GM23248 (cell line): ENCODE measurements around the gene SAG. TPM values are rescaled to one million over a fixed set of nuclear protein-coding genes. Genes with fewer than 3 reads are reported as not detected.

Experiments used
- DNase-seq: peaks from one replicate; pipeline ENCODE4 v3.0.0-alpha.2; 2015
- H2AFZ ChIP-seq: fragments of 200-600 bp; sonication (generic); 2 replicates; pipeline ENCODE4 v1.6.1; 2016; ENCODE audit warnings: antibody characterized with exemption
- H3F3A ChIP-seq: fragments of 200-600 bp; sonication (generic); 2 replicates; pipeline ENCODE4 v1.6.1; 2016; ENCODE audit warnings: mild to moderate bottlenecking, antibody characterized with exemption, mixed run types; ENCODE audit not compliant: insufficient read depth
- H3K27ac ChIP-seq: fragments of 200-600 bp; sonication (generic); 2 replicates; pipeline ENCODE4 v1.5.1; 2016; ENCODE audit warnings: mild to moderate bottlenecking
- H3K27me3 ChIP-seq: fragments of 200-600 bp; sonication (generic); replicated peaks from 2 replicates; pipeline ENCODE4 v1.6.1; 2016; ENCODE audit warnings: mild to moderate bottlenecking; ENCODE audit not compliant: insufficient read depth
- H3K36me3 ChIP-seq: fragments of 200-600 bp; sonication (generic); 2 replicates; pipeline ENCODE4 v1.6.1; 2016; ENCODE audit warnings: low read depth, mild to moderate bottlenecking
- H3K4me1 ChIP-seq: fragments of 200-600 bp; sonication (generic); 2 replicates; pipeline ENCODE4 v1.6.1; 2016; ENCODE audit warnings: mild to moderate bottlenecking; ENCODE audit not compliant: insufficient read depth
- H3K4me2 ChIP-seq: fragments of 200-600 bp; sonication (generic); one replicate; pipeline ENCODE4 v1.6.1; 2016; ENCODE audit warnings: mild to moderate bottlenecking; ENCODE audit not compliant: unreplicated experiment
- H3K4me3 ChIP-seq: fragments of 200-600 bp; sonication (generic); 2 replicates; pipeline ENCODE4 v1.5.1; 2016; ENCODE audit warnings: mild to moderate bottlenecking
- H3K79me2 ChIP-seq: fragments of 200-600 bp; sonication (generic); 2 replicates; pipeline ENCODE4 v1.6.1; 2016; ENCODE audit warnings: mild to moderate bottlenecking; ENCODE audit not compliant: insufficient read depth
- H3K9ac ChIP-seq: fragments of 200-600 bp; sonication (generic); 2 replicates; pipeline ENCODE4 v1.6.1; 2016; ENCODE audit warnings: mild to moderate bottlenecking
- H3K9me2 ChIP-seq: fragments of 200-600 bp; sonication (generic); 2 replicates; pipeline ENCODE4 v1.6.1; 2016; ENCODE audit warnings: mixed run types, mild to moderate bottlenecking, moderate library complexity; ENCODE audit not compliant: insufficient read depth
- H3K9me3 ChIP-seq: fragments of 200-600 bp; sonication (generic); one replicate; pipeline ENCODE4 v1.6.1; 2017; ENCODE audit warnings: low read depth
- H4K20me1 ChIP-seq: fragments of 200-600 bp; sonication (generic); 2 replicates; pipeline ENCODE4 v1.6.0; 2016; ENCODE audit not compliant: insufficient read depth
- EZH2 ChIP-seq: fragments of 200-600 bp; sonication (generic); IDR thresholded peaks from 2 replicates; pipeline ENCODE4 v1.6.1; 2018; ENCODE audit warnings: antibody characterized with exemption, mild to moderate bottlenecking; ENCODE audit not compliant: insufficient read depth, poor library complexity, severe bottlenecking
- EZH2phosphoT487 ChIP-seq: fragments of 200-600 bp; sonication (generic); IDR thresholded peaks from 2 replicates; pipeline ENCODE4 v1.6.1; 2018; ENCODE audit warnings: antibody characterized with exemption, moderate library complexity, mild to moderate bottlenecking, low read depth; ENCODE audit not compliant: insufficient read depth
- WGBS, 2 experiments: methylation state at CpG; one replicate each; pipeline ENCODE4 v1.1.6; 2015 to 2017; ENCODE audit warnings: low lambda C conversion rate in 2 of 2, low coverage in 1 of 2; ENCODE audit errors: missing lambda C conversion rate in 2 of 2; 5-methylcytosine and 5-hydroxymethylcytosine counted together
- in situ Hi-C: fragments of 300-500 bp; cut with MboI; formaldehyde crosslinking; loops from 2 replicates; pipeline ENCODE4 v1.15.0; 2020
- polyA plus RNA-seq: library from polyadenylated mRNA; unstranded; fragments of >200 nt; fragmentation: Nextera tagmentation; extraction: Ambion mirVana; gene quantifications from 2 replicates; pipeline ENCODE4 v1.2.1, GENCODE V29; 2016
- total RNA-seq: library from RNA; depleted of rRNA; stranded (reverse); fragments of >200 nt; shearing (Covaris generic); gene quantifications from 2 replicates; pipeline ENCODE4 v1.2.3, GENCODE V29; 2014

The SAG gene
- total and polyA plus RNA-seq, 2 experiments from 2014 or later, result not detected

- in situ Hi-C loops, result no loop called here
- no peaks in the 10 kb centered on the region for H3F3A ChIP-seq
- WGBS, 2 experiments, result 47 to 50% methylated on average over 7 of the region's 7 CpGs
Observed at GRCh38 chr2:233317196-233317943, 9.8 kb downstream of the SAG start.

GRCh38 chr2:233319256-233319655, 11.6 kb downstream of the SAG start:
- H3K4me2 ChIP-seq, result no peak overlapping the region
- peaks cover 22% of the 10 kb centered on the region for H3K27me3 ChIP-seq
- in situ Hi-C loops, result no loop called here
- no peak for DNase-seq
- no peaks in the 10 kb centered on the region for H3K9me2 ChIP-seq
- H3K79me2 ChIP-seq, result no peaks in the 10 kb centered on the region
- no peaks in the 10 kb centered on the region for H3K4me1 ChIP-seq
- H3K9ac ChIP-seq, result no peak overlapping the region
- H3F3A ChIP-seq, result no peaks in the 10 kb centered on the region
- TF ChIP-seq EZH2, result no peak
- TF ChIP-seq EZH2phosphoT487, result no peak
- no peak overlapping the region for H2AFZ ChIP-seq
- H3K36me3 ChIP-seq, result no peaks in the 10 kb centered on the region
- 45 to 46% methylated on average over 5 of the region's 5 CpGs for WGBS, 2 experiments
- no peaks in the 10 kb centered on the region for H3K9me3 ChIP-seq
- H3K27ac ChIP-seq, result no peak overlapping the region
- no peak overlapping the region for H3K4me3 ChIP-seq
- H4K20me1 ChIP-seq, result no peaks in the 10 kb centered on the region

More at GRCh38 chr2:233317196-233317943, 9.8 kb downstream of the SAG start:
- Histone ChIP-seq H3K4me3 (no peak overlapping the region), H4K20me1 (no peaks in the 10 kb centered on the region), H3K4me1 (no peaks in the 10 kb centered on the region), H3K27ac (no peak overlapping the region), H3K27me3 (peaks cover 23% of the 10 kb centered on the region), H3K79me2 (no peaks in the 10 kb centered on the region), H3K4me2 (no peak overlapping the region), H3K36me3 (no peaks in the 10 kb centered on the region), H3K9me2 (no peaks in the 10 kb centered on the region), H3K9ac (no peak overlapping the region), H3K9me3 (no peaks in the 10 kb centered on the region), H2AFZ (no peak overlapping the region)
- no peak for DNase-seq
- no peak for TF ChIP-seq EZH2phosphoT487
- TF ChIP-seq EZH2, result no peak

- in situ Hi-C loops, result no loop called here
- no peak for TF ChIP-seq EZH2phosphoT487
- no peak for TF ChIP-seq EZH2
- no peaks in the 10 kb centered on the region for H4K20me1 ChIP-seq
- H3K27ac ChIP-seq, result no peak overlapping the region
- no peaks in the 10 kb centered on the region for H3F3A ChIP-seq
- WGBS, 2 experiments, result 84 to 87% methylated on average over 17 of the region's 17 CpGs
- H3K4me1 ChIP-seq, result no peaks in the 10 kb centered on the region
- no peak for DNase-seq
- no peaks in the 10 kb centered on the region for H3K9me3 ChIP-seq
- H3K4me3 ChIP-seq, result no peak overlapping the region
- H3K9me2 ChIP-seq, result no peaks in the 10 kb centered on the region
- no peak overlapping the region for H3K4me2 ChIP-seq
- no peaks in the 10 kb centered on the region for H3K36me3 ChIP-seq
- H3K9ac ChIP-seq, result no peak overlapping the region
- no peaks in the 10 kb centered on the region for H3K79me2 ChIP-seq
- no peak overlapping the region for H2AFZ ChIP-seq
- H3K27me3 ChIP-seq, result peaks cover 22% of the 10 kb centered on the region
Observed at GRCh38 chr2:233320470-233320869, 12.9 kb downstream of the SAG start.

- no peak overlapping the region for H3K9ac ChIP-seq
- no peaks in the 10 kb centered on the region for H3K36me3 ChIP-seq
- no peak for TF ChIP-seq EZH2phosphoT487
- no peak for TF ChIP-seq EZH2
- H3K4me2 ChIP-seq, result no peak overlapping the region
- WGBS, 2 experiments, result 35 to 42% methylated on average over 6 of the region's 6 CpGs
- no peaks in the 10 kb centered on the region for H3K9me3 ChIP-seq
- no peaks in the 10 kb centered on the region for H3F3A ChIP-seq
- no peaks in the 10 kb centered on the region for H3K9me2 ChIP-seq
- no peaks in the 10 kb centered on the region for H4K20me1 ChIP-seq
- no peak for DNase-seq
- H3K4me1 ChIP-seq, result no peaks in the 10 kb centered on the region
- H3K4me3 ChIP-seq, result no peak overlapping the region
- in situ Hi-C loops, result no loop called here
- H3K27ac ChIP-seq, result no peak overlapping the region
- no peaks in the 10 kb centered on the region for H3K79me2 ChIP-seq
- H3K27me3 ChIP-seq, result peaks cover 22% of the 10 kb centered on the region
- no peak overlapping the region for H2AFZ ChIP-seq
Observed at GRCh38 chr2:233321166-233321565, 13.6 kb downstream of the SAG start.

GRCh38 chr2:233323851-233324250, 16.2 kb downstream of the SAG start:
- Histone ChIP-seq H3K79me2 (no peaks in the 10 kb centered on the region), H3K27me3 (peaks cover 19% of the 10 kb centered on the region), H3K9me2 (no peaks in the 10 kb centered on the region), H2AFZ (no peak overlapping the region), H3K36me3 (no peaks in the 10 kb centered on the region), H3F3A (no peaks in the 10 kb centered on the region), H3K9me3 (no peaks in the 10 kb centered on the region), H3K9ac (no peak overlapping the region), H3K27ac (no peak overlapping the region), H4K20me1 (no peaks in the 10 kb centered on the region), H3K4me2 (no peak overlapping the region), H3K4me3 (no peak overlapping the region), H3K4me1 (no peaks in the 10 kb centered on the region)
- DNase-seq, result no peak
- WGBS, 2 experiments, result 66 to 77% methylated on average over 8 of the region's 8 CpGs
- in situ Hi-C loops, result no loop called here
- TF ChIP-seq EZH2, result no peak
- TF ChIP-seq EZH2phosphoT487, result no peak
